Kidney (tissue), 14 donors: ENCODE data around the gene GPC6. TPM values are rescaled to one million over a fixed set of nuclear protein-coding genes. Genes with fewer than 3 reads are reported as not detected.

Experiments used
- DNase-seq, 5 donors: peaks; one replicate each; pipeline ENCODE4 v3.0.0-alpha.2; 2013 to 2020
- FAIRE-seq: peaks from 2 replicates; lab custom pipeline; 2012; peaks lifted over from hg19 to GRCh38; lab: Jason Lieb, UNC
- H3K27ac ChIP-seq, 2 donors: one replicate each; pipeline ENCODE4 v1.7.0; 2013; ENCODE audit warnings: low read depth in 2 of 2, low read length in 2 of 2, inconsistent platforms in 1 of 2
- H3K27me3 ChIP-seq: one replicate; pipeline ENCODE4 v1.7.1; 2013; ENCODE audit warnings: low read length, inconsistent platforms; ENCODE audit not compliant: control insufficient read depth, insufficient read depth
- H3K36me3 ChIP-seq, 3 donors: one replicate each; pipeline versions ENCODE4 v1.7.0 to v1.7.1; 2013; ENCODE audit warnings: low read length in 3 of 3, control low read depth in 1 of 3, inconsistent platforms in 1 of 3; ENCODE audit not compliant: insufficient read depth in 3 of 3, control insufficient read depth in 2 of 3
- H3K4me1 ChIP-seq, 3 donors: one replicate each; pipeline versions ENCODE4 v1.7.0 to v1.7.1; 2013; ENCODE audit warnings: low read length in 3 of 3, inconsistent platforms in 1 of 3, low read depth in 1 of 3; ENCODE audit not compliant: control insufficient read depth in 2 of 3, insufficient read depth in 2 of 3
- H3K4me3 ChIP-seq, 3 donors: one replicate each; pipeline versions ENCODE4 v1.7.0 to v1.8.1; 2013; ENCODE audit warnings: low read length in 3 of 3, control low read depth in 1 of 3, inconsistent platforms in 1 of 3
- H3K9ac ChIP-seq, 3 donors: one replicate each; pipeline versions ENCODE4 v1.7.0 to v1.7.1; 2013; ENCODE audit warnings: low read length in 3 of 3, control low read depth in 1 of 3, inconsistent platforms in 1 of 3
- H3K9me3 ChIP-seq, 3 donors: one replicate each; pipeline versions ENCODE4 v1.7.0 to v1.7.1; 2013; ENCODE audit warnings: low read length in 3 of 3, control low read depth in 1 of 3, inconsistent platforms in 1 of 3; ENCODE audit not compliant: control insufficient read depth in 2 of 3, insufficient read depth in 1 of 3
- intact Hi-C: fragments of 100-400 bp; cut with DNase I; formaldehyde crosslinking; loops from one replicate; pipeline ENCODE4 v1.11.1; 2022
- polyA plus RNA-seq: library from polyadenylated mRNA; stranded (reverse); fragments of 350-450 nt; fragmentation: Illumina TruSeq; extraction: RNeasy Lipid Tissue Mini Kit (QIAGEN cat#74804); gene quantifications from one replicate; pipeline ENCODE4 v1.2.3, GENCODE V29; 2014; ENCODE audit warnings: low read depth, low replicate concordance; ENCODE audit not compliant: insufficient read depth
- total RNA-seq: library from RNA; stranded (reverse); fragmentation: NEBNext Ultra II Directional; extraction: Animal tissue kit (Norgen Biotek cat#: 25700); gene quantifications from one replicate; pipeline ENCODE4 v1.2.1, GENCODE V29; 2021
- TF ChIP-seq, protein P1 (sequence below): IDR thresholded peaks from 3 replicates; pipeline ENCODE4 v1.5.1; 2012; ENCODE audit warnings: mild to moderate bottlenecking, moderate library complexity, borderline replicate concordance; ENCODE audit not compliant: insufficient read depth; ENCODE audit errors: extremely low read depth
- donor health status: control.
- donor health status: control.
- donor health status: control.
- donor health status: control.
- donor health status: control.
- donor health status: DM: yes; HTN: yes; CAD: no.
- donor health status: Normal renal cell carcinoma (clear cell type).

The GPC6 gene
- total and polyA plus RNA-seq, 2 donors from 2014 or later, result 6.2 to 15.5 TPM

DNA sequence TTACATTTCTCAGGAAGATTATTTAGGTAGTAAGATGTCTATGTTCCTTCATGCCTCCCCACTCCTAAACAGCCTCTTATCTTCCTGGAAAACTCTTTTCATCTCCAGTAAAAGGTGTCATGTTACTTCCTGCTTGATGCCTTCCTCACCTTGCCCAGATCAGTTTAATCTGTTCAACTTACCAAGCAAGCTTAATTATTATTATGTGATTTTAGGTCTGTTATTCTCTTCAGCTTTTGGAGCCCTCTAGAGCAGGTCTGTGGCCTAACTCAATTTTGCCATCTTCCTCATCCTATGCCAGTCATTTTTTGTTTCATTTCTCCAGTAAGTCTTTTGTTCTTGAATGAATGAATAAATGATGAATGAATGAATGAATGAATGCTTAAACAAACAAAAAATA lies 724.5 kb downstream of the GPC6 start:
- TF ChIP-seq, protein P1, sequence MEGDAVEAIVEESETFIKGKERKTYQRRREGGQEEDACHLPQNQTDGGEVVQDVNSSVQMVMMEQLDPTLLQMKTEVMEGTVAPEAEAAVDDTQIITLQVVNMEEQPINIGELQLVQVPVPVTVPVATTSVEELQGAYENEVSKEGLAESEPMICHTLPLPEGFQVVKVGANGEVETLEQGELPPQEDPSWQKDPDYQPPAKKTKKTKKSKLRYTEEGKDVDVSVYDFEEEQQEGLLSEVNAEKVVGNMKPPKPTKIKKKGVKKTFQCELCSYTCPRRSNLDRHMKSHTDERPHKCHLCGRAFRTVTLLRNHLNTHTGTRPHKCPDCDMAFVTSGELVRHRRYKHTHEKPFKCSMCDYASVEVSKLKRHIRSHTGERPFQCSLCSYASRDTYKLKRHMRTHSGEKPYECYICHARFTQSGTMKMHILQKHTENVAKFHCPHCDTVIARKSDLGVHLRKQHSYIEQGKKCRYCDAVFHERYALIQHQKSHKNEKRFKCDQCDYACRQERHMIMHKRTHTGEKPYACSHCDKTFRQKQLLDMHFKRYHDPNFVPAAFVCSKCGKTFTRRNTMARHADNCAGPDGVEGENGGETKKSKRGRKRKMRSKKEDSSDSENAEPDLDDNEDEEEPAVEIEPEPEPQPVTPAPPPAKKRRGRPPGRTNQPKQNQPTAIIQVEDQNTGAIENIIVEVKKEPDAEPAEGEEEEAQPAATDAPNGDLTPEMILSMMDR, result peak; percentile 12

DNA sequence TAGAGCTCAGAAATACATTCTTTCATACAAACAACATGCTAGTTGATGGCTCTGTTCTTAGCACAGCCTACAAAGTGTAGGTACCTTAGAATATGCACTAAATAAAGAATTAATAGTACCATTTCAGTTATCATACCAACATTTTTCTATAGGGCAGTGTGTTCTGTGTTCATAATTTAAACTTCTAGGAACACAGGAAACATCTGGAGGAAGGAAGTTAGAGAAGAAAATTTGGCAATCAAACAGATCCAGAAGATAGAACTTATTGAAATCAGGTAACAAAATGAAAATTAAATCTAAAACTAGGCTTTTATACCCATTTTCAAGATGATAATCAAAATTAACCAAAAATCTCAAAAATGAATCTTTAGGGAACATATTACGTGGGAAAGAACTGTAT lies 725.3 kb downstream of the GPC6 start:
- TF ChIP-seq, protein P1, result no peak
- H3K4me3 ChIP-seq, result no peak overlapping the region
- H3K9me3 ChIP-seq, result no peaks in the 10 kb centered on the region
- H3K4me1 ChIP-seq, result no peaks in the 10 kb centered on the region
- no peak overlapping the region for H3K27ac ChIP-seq
- DNase-seq (no peak), FAIRE-seq (no peak)
- H3K36me3 ChIP-seq, result no peaks in the 10 kb centered on the region
- no peaks in the 10 kb centered on the region for H3K27me3 ChIP-seq
- no peak overlapping the region for H3K9ac ChIP-seq
- intact Hi-C loops, result no loop called here

More for the DNA sequence above, 724.5 kb downstream of the GPC6 start:
- H3K9me3 ChIP-seq, result no peaks in the 10 kb centered on the region
- H3K9ac ChIP-seq, result no peak overlapping the region
- intact Hi-C loops, result no loop called here
- H3K4me1 ChIP-seq, result no peaks in the 10 kb centered on the region
- FAIRE-seq, result no peak
- no peaks in the 10 kb centered on the region for H3K36me3 ChIP-seq
- H3K4me3 ChIP-seq, result no peak overlapping the region
- H3K27ac ChIP-seq, result no peak overlapping the region
- DNase-seq, result peak in 1 of 5 donors; percentile 21
- no peaks in the 10 kb centered on the region for H3K27me3 ChIP-seq

DNA sequence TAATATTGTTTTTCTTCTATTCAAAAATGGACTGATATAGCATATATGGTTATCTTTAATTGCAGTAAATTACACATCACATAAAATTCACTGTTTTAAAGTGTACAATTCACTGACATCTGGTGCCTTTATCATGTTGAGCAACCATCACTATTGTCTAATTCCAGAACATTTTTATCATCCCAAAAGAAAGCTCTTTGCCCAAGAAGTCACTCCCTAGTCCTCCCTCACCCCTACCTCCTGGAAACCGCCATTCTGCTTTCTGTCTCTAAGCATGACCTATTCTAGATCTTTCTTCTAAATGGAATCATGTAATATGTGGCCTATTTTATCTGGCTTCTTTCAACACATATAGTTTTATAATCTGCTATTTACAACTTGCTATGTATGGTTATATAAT lies 727.2 kb downstream of the GPC6 start:
- no peak for DNase-seq
- Histone ChIP-seq H3K4me3 (no peak overlapping the region), H3K9me3 (no peaks in the 10 kb centered on the region), H3K4me1 (no peaks in the 10 kb centered on the region), H3K27ac (no peak overlapping the region), H3K36me3 (no peaks in the 10 kb centered on the region), H3K27me3 (no peaks in the 10 kb centered on the region), H3K9ac (no peak overlapping the region)
- TF ChIP-seq, protein P1, result no peak
- intact Hi-C loops, result no loop called here
- no peak for FAIRE-seq

DNA sequence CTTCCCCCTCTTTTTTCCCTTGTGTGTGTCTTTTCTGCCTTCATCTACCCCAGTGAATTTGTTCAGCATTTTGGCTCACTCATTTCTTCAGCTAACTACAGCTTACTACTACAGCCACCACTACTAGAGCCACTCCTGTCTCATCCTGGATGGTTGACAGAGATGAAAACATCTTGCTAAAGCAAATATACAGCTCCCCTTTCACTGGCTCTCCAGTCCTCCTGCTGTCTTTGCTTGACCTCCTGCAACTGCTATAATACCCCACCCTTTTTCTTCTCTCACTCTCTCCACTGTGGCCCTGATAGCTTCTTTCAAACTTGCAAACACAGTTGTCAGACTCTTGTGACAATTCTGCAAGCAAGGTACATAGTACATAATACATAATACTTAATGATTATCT lies 729.3 kb downstream of the GPC6 start:
- no peaks in the 10 kb centered on the region for H3K9me3 ChIP-seq
- FAIRE-seq, result no peak
- H3K27me3 ChIP-seq, result no peaks in the 10 kb centered on the region
- H3K9ac ChIP-seq, result no peak overlapping the region
- DNase-seq, result no peak
- no peaks in the 10 kb centered on the region for H3K36me3 ChIP-seq
- TF ChIP-seq, protein P1, result no peak
- H3K27ac ChIP-seq, result no peak overlapping the region
- intact Hi-C loops, result no loop called here
- no peaks in the 10 kb centered on the region for H3K4me1 ChIP-seq
- H3K4me3 ChIP-seq, result no peak overlapping the region
